ENCODE results near the gene GPR152. TPM values are rescaled to one million over a fixed set of nuclear protein-coding genes. Genes with fewer than 3 reads are reported as not detected.

Gene GPR152
- total and polyA plus RNA-seq, 2 of the 8 experiments (the other 6 are each of a cell fraction or from before 2014, with no cell fraction given): not detected

- no peak for TF ChIP-seq CHD7 (IDR thresholded peaks at IDR 0.05; ENCODE audit: insufficient replicate concordance, low read length)
- TF ChIP-seq HDAC6 (IDR thresholded peaks at IDR 0.05; ENCODE audit: low read depth, low read length): no peak
- TF ChIP-seq TAF1 (IDR thresholded peaks at IDR 0.05; ENCODE audit: low read depth, low read length): no peak
- TF ChIP-seq SAP30 (IDR thresholded peaks at IDR 0.05; ENCODE audit: insufficient read depth, insufficient replicate concordance, low read length): no peak
- TF ChIP-seq RFX5 (IDR thresholded peaks at IDR 0.05; ENCODE audit: borderline replicate concordance, low read depth, low read length): no peak
- TF ChIP-seq FOSL1 (IDR thresholded peaks at IDR 0.05; ENCODE audit: insufficient read depth, low read depth, low read length): no peak
- TF ChIP-seq CTCF (IDR thresholded peaks at IDR 0.05; ENCODE audit: control extremely low read depth in 1 of 3, insufficient read depth in 1 of 3, low read depth in 1 of 3, low read length in 3 of 3): no peak
- TF ChIP-seq KDM5A (IDR thresholded peaks at IDR 0.05; ENCODE audit: low read length): no peak
- TF ChIP-seq SIN3A (conservative IDR thresholded peaks at IDR 0.05 in 1 of 2, IDR thresholded peaks at IDR 0.05 in 1 of 2; ENCODE audit: low read depth in 1 of 2, low read length in 2 of 2): no peak
These were observed 29.6 kb downstream of the GPR152 start (continued) for GRCh38 chr11:67422891-67423290.

Measured in H1 (cell line).